OCI-M1 (cell line): ENCODE data around the gene ERBB3.

ENCODE experiments used
- DNase-seq: peaks from one replicate; lab custom pipeline; 2025; lab: John Stamatoyannopoulos, UW

The ERBB3 gene

GRCh38 chr12:56134897-56135296, 54.9 kb downstream of the ERBB3 start:
- DNase-seq, result no peak

- DNase-seq, result no peak
Measured at GRCh38 chr12:56137853-56138571, 58.0 kb downstream of the ERBB3 start.

- no peak for DNase-seq
Measured at GRCh38 chr12:56141946-56142784, 62.2 kb downstream of the ERBB3 start.

- no peak for DNase-seq
Measured at GRCh38 chr12:56143217-56143616, 63.3 kb downstream of the ERBB3 start.

GRCh38 chr12:56143870-56144269, 63.9 kb downstream of the ERBB3 start:
- DNase-seq, result no peak

GRCh38 chr12:56145217-56145616, 65.3 kb downstream of the ERBB3 start:
- DNase-seq, result no peak

- peak; percentile 38 for DNase-seq
Measured at GRCh38 chr12:56146492-56147460, 66.8 kb downstream of the ERBB3 start.

GRCh38 chr12:56150563-56150962, 70.6 kb downstream of the ERBB3 start:
- DNase-seq, result peak; percentile 77

GRCh38 chr12:56151672-56152131, 71.7 kb downstream of the ERBB3 start:
- peak; percentile 77 for DNase-seq

- peak; percentile 94 for DNase-seq
Measured at GRCh38 chr12:56152132-56152755, 72.3 kb downstream of the ERBB3 start, which contains the start of gene MYL6B. TSS of gene MYL6B (plus strand) at chr12:56152587. CDS start at chr12:56153919, 1,332 bp downstream.
